WI38 (cell line): ENCODE data around the gene MET.
"Not testable (repeated sequence)": the region's sequence is repeated elsewhere in the genome, so short reads cannot be mapped to it uniquely, and the experiment has no call there.

Experiments
- H3K4me3 ChIP-seq: 2 replicates; pipeline ENCODE4 v1.5.1; 2011; ENCODE audit warnings: low read depth, mild to moderate bottlenecking, control low read depth, low read length
- TF ChIP-seq, protein P1 (sequence below): IDR thresholded peaks from 2 replicates; pipeline ENCODE4 v1.5.1; 2012; ENCODE audit warnings: low read depth, mild to moderate bottlenecking, control low read depth, low read length

MET gene

GRCh38 chr7:116812860-116813259 is 140.9 kb downstream of the MET start:
- no peak overlapping the region for H3K4me3 ChIP-seq
- TF ChIP-seq, protein P1, sequence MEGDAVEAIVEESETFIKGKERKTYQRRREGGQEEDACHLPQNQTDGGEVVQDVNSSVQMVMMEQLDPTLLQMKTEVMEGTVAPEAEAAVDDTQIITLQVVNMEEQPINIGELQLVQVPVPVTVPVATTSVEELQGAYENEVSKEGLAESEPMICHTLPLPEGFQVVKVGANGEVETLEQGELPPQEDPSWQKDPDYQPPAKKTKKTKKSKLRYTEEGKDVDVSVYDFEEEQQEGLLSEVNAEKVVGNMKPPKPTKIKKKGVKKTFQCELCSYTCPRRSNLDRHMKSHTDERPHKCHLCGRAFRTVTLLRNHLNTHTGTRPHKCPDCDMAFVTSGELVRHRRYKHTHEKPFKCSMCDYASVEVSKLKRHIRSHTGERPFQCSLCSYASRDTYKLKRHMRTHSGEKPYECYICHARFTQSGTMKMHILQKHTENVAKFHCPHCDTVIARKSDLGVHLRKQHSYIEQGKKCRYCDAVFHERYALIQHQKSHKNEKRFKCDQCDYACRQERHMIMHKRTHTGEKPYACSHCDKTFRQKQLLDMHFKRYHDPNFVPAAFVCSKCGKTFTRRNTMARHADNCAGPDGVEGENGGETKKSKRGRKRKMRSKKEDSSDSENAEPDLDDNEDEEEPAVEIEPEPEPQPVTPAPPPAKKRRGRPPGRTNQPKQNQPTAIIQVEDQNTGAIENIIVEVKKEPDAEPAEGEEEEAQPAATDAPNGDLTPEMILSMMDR = no peak

DNA sequence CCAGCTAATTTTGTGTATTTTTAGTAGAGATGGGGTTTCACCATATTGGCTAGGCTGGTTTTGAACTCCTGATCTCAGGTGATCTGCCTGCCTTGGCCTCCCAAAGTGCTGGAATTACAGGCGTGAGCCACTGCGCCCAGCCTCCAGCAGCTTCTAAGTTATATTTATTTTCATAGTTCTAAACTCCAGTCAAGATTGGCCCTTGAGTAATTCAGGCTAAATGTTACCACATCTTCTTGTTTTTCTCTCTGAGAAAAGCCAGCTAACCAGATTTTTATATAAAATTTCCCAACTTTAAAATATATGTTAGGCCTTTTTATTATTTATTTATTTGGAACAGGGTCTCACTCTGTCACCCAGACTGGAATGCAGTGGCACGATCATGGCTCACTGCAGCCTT is 141.4 kb downstream of the MET start:
- H3K4me3 ChIP-seq = not testable (repeated sequence)

- no peak overlapping the region for H3K4me3 ChIP-seq
- TF ChIP-seq, protein P1 = no peak
These were observed 143.0 kb downstream of the MET start for GRCh38 chr7:116815041-116815440.

DNA sequence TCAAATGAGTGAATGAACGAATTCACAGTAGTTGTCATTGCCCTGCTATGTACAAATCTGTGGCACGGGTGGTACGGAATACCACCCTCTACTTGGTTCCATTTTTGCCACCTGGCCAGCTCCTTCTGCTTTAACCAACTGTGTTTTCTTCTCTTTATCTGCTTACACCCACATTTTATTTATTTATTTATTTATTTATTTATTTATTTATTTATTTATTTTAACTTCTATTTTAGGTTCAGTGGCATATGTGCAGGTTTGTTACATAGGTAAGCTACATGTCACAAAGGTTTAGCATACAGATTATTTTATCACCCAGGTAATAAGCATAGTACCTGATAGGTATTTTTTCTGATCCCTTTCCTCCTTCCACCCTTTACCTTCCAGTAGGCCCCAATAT is 148.2 kb downstream of the MET start:
- TF ChIP-seq, protein P1 = no peak
- no peak overlapping the region for H3K4me3 ChIP-seq

- H3K4me3 ChIP-seq = not testable (repeated sequence)
These were observed 149.7 kb downstream of the MET start for GRCh38 chr7:116821647-116822046.

- H3K4me3 ChIP-seq = no peak overlapping the region
- TF ChIP-seq, protein P1 = no peak
These were observed 152.5 kb downstream of the MET start for GRCh38 chr7:116824449-116824848.

- TF ChIP-seq, protein P1 = no peak
- H3K4me3 ChIP-seq = no peak overlapping the region
These were observed 156.3 kb downstream of the MET start for GRCh38 chr7:116828281-116828680.

GRCh38 chr7:116829041-116829440 is 157.0 kb downstream of the MET start:
- H3K4me3 ChIP-seq = no peak overlapping the region
- TF ChIP-seq, protein P1 = no peak

DNA sequence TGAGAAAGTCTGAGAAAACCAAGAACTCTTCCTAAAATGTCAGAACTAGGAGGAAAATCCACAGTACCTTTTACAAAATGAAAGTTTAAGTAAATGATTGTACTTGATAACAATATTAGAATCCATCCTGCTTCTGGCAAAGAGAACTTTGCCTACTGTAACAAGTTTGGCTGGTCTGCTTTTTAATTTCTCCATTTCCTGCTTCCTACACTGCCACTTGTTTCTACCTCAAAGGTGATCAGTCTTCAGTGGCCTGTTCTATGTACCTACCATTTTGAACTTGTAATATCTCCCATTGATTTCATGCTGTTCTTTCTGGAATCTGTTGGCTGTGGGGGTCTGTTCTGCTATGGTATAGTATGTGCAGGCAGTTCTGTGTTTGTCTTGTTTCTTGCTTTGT is 157.5 kb downstream of the MET start:
- no peak overlapping the region for H3K4me3 ChIP-seq
- TF ChIP-seq, protein P1 = no peak
